H1 (cell line): ENCODE results near the gene NRAS. TPM values are rescaled to one million over a fixed set of nuclear protein-coding genes. Genes with fewer than 3 reads are reported as not detected.

ENCODE experiments used
- BRCA1 ChIP-seq: IDR thresholded peaks from 2 replicates; pipeline ENCODE4 v1.6.1; 2012; ENCODE audit warnings: low read depth, low read length, improper control_type of control experiment
- CHD2 ChIP-seq: IDR thresholded peaks from 2 replicates; pipeline ENCODE4 v1.6.1; 2012; ENCODE audit warnings: low read length, improper control_type of control experiment
- CREB1 ChIP-seq: IDR thresholded peaks from 2 replicates; pipeline ENCODE4 v1.6.1; 2012; ENCODE audit warnings: inconsistent platforms
- EGR1 ChIP-seq: IDR thresholded peaks from 2 replicates; pipeline ENCODE4 v1.6.1; 2011; ENCODE audit warnings: low read depth, low read length, borderline replicate concordance
- HDAC6 ChIP-seq: IDR thresholded peaks from one replicate; pipeline ENCODE4 v1.7.1; 2012; ENCODE audit warnings: low read depth, mild to moderate bottlenecking, inconsistent platforms, low read length, moderate library complexity
- NRF1 ChIP-seq: IDR thresholded peaks from 2 replicates; pipeline ENCODE4 v1.6.1; 2011; ENCODE audit warnings: mild to moderate bottlenecking, low read depth, low read length, improper control_type of control experiment
- RBBP5 ChIP-seq: IDR thresholded peaks from 2 replicates; pipeline ENCODE4 v1.7.1; 2012; ENCODE audit warnings: low read depth, mild to moderate bottlenecking, inconsistent platforms, low read length, moderate library complexity, borderline replicate concordance
- RNF2 ChIP-seq: fragments of 200-900, 300-1000 bp; sonication (generic); IDR thresholded peaks from 2 replicates; pipeline ENCODE4 v1.7.1; 2016; ENCODE audit warnings: borderline replicate concordance, low read depth, mild to moderate bottlenecking, antibody characterized with exemption, low read length; ENCODE audit not compliant: poor library complexity, severe bottlenecking; ENCODE audit errors: missing control alignments
- SP2 ChIP-seq: IDR thresholded peaks from 2 replicates; pipeline ENCODE4 v1.6.1; 2012; ENCODE audit warnings: mild to moderate bottlenecking, low read length, inconsistent platforms
- TCF12 ChIP-seq: IDR thresholded peaks from 2 replicates; pipeline ENCODE4 v1.6.1; 2011; ENCODE audit warnings: low read depth, mild to moderate bottlenecking, low read length
- TEAD4 ChIP-seq: IDR thresholded peaks from 2 replicates; pipeline ENCODE4 v1.6.1; 2012; ENCODE audit warnings: low read depth, low read length, inconsistent platforms, mixed read lengths
- polyA plus RNA-seq, 7 experiments: library from polyadenylated mRNA; depleted of rRNA in 3 of 7; stranded (reverse) in 5 of 7; unstranded in 2 of 7; fragments of >200 nt in 5 of 7; fragments of 200-250 nt in 2 of 7; gene quantifications; 1 replicate in 5 of 7; 2 replicates in 1 of 7; 4 replicates in 1 of 7; pipeline versions ENCODE4 v1.2.1 to v1.2.3, GENCODE V29; 2011 to 2013; ENCODE audit warnings: missing spikeins in 2 of 7, mixed read lengths in 2 of 7
- total RNA-seq: library from RNA; stranded (reverse); fragmentation: NEBNext Ultra II Directional; extraction: Animal tissue kit (Norgen Biotek cat#: 25700); gene quantifications from 2 replicates; pipeline ENCODE4 v1.2.1, GENCODE V29; 2021
- TF ChIP-seq, protein P1 (sequence below): fragments of 300-600 bp; sonication (generic); IDR thresholded peaks from 2 replicates; pipeline ENCODE4 v1.7.1; 2012; ENCODE audit warnings: low read length, moderate library complexity, mild to moderate bottlenecking, inconsistent platforms; ENCODE audit not compliant: insufficient replicate concordance
- TF ChIP-seq, protein P2 (sequence below): IDR thresholded peaks from 2 replicates; pipeline ENCODE4 v1.6.1; 2012; ENCODE audit warnings: inconsistent platforms

Gene NRAS
- total and polyA plus RNA-seq, 2 of the 8 experiments (the other 6 are each of a cell fraction or from before 2014, with no cell fraction given), result 24.5 to 65.1 TPM

DNA sequence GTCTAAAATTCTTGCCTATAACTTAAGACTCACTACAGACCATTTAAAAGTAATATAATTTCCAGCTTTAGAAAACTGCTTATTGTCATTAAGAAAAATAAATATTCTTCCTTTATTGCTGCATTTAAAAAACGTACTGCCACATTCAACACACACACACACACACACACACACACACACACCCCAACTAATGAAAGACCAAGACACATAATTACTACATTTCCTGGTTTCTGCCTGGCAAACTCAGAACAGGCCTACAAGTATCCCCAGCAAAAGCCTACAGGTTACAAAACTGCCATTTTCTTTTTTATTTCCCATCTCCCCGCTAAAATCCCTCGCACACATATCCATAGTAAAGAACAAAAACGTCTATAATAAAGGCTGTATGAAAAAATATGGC lies 48.2 kb downstream of the NRAS start (continued):
- TF ChIP-seq, protein P1, sequence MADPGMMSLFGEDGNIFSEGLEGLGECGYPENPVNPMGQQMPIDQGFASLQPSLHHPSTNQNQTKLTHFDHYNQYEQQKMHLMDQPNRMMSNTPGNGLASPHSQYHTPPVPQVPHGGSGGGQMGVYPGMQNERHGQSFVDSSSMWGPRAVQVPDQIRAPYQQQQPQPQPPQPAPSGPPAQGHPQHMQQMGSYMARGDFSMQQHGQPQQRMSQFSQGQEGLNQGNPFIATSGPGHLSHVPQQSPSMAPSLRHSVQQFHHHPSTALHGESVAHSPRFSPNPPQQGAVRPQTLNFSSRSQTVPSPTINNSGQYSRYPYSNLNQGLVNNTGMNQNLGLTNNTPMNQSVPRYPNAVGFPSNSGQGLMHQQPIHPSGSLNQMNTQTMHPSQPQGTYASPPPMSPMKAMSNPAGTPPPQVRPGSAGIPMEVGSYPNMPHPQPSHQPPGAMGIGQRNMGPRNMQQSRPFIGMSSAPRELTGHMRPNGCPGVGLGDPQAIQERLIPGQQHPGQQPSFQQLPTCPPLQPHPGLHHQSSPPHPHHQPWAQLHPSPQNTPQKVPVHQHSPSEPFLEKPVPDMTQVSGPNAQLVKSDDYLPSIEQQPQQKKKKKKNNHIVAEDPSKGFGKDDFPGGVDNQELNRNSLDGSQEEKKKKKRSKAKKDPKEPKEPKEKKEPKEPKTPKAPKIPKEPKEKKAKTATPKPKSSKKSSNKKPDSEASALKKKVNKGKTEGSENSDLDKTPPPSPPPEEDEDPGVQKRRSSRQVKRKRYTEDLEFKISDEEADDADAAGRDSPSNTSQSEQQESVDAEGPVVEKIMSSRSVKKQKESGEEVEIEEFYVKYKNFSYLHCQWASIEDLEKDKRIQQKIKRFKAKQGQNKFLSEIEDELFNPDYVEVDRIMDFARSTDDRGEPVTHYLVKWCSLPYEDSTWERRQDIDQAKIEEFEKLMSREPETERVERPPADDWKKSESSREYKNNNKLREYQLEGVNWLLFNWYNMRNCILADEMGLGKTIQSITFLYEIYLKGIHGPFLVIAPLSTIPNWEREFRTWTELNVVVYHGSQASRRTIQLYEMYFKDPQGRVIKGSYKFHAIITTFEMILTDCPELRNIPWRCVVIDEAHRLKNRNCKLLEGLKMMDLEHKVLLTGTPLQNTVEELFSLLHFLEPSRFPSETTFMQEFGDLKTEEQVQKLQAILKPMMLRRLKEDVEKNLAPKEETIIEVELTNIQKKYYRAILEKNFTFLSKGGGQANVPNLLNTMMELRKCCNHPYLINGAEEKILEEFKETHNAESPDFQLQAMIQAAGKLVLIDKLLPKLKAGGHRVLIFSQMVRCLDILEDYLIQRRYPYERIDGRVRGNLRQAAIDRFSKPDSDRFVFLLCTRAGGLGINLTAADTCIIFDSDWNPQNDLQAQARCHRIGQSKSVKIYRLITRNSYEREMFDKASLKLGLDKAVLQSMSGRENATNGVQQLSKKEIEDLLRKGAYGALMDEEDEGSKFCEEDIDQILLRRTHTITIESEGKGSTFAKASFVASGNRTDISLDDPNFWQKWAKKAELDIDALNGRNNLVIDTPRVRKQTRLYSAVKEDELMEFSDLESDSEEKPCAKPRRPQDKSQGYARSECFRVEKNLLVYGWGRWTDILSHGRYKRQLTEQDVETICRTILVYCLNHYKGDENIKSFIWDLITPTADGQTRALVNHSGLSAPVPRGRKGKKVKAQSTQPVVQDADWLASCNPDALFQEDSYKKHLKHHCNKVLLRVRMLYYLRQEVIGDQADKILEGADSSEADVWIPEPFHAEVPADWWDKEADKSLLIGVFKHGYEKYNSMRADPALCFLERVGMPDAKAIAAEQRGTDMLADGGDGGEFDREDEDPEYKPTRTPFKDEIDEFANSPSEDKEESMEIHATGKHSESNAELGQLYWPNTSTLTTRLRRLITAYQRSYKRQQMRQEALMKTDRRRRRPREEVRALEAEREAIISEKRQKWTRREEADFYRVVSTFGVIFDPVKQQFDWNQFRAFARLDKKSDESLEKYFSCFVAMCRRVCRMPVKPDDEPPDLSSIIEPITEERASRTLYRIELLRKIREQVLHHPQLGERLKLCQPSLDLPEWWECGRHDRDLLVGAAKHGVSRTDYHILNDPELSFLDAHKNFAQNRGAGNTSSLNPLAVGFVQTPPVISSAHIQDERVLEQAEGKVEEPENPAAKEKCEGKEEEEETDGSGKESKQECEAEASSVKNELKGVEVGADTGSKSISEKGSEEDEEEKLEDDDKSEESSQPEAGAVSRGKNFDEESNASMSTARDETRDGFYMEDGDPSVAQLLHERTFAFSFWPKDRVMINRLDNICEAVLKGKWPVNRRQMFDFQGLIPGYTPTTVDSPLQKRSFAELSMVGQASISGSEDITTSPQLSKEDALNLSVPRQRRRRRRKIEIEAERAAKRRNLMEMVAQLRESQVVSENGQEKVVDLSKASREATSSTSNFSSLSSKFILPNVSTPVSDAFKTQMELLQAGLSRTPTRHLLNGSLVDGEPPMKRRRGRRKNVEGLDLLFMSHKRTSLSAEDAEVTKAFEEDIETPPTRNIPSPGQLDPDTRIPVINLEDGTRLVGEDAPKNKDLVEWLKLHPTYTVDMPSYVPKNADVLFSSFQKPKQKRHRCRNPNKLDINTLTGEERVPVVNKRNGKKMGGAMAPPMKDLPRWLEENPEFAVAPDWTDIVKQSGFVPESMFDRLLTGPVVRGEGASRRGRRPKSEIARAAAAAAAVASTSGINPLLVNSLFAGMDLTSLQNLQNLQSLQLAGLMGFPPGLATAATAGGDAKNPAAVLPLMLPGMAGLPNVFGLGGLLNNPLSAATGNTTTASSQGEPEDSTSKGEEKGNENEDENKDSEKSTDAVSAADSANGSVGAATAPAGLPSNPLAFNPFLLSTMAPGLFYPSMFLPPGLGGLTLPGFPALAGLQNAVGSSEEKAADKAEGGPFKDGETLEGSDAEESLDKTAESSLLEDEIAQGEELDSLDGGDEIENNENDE, result no peak
- TF ChIP-seq RNF2, result no peak
- no peak for TF ChIP-seq BRCA1
- TF ChIP-seq CREB1, result no peak
- TF ChIP-seq HDAC6, result no peak
- no peak for TF ChIP-seq CHD2
- no peak for TF ChIP-seq SP2
- no peak for TF ChIP-seq RBBP5
- TF ChIP-seq NRF1, result no peak
- no peak for TF ChIP-seq TCF12
- no peak for TF ChIP-seq TEAD4
- no peak for TF ChIP-seq EGR1
- TF ChIP-seq, protein P2, sequence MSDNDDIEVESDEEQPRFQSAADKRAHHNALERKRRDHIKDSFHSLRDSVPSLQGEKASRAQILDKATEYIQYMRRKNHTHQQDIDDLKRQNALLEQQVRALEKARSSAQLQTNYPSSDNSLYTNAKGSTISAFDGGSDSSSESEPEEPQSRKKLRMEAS, result no peak
